Stimulated activated naive B cell treated with anti-CD40 and anti-IgM and Interleukin-4, amounts not matched to agents 10 μg/mL and 1 μg/mL and 100 μg/mL, for 72 hours (primary cell): ENCODE results near the gene KRTAP17-1.
A peak's percentile ranks its signal among the peaks of the same experiment; 100 is the strongest.

Experiments used
- ATAC-seq, 2 donors: fragments of 150-1000 bp; cut with Tn5 transposase; replicated peaks; 2 replicates each; pipeline ENCODE4 v1.10.0; 2021; ENCODE audit warnings: moderate library complexity in 1 of 2
- DNase-seq: peaks from one replicate; pipeline ENCODE4 v3.0.0; 2021
- H3K27ac Mint-ChIP-seq: one replicate; pipeline ENCODE4 v1.8.0; 2022; ENCODE audit warnings: mild to moderate bottlenecking, mixed read lengths
- H3K27me3 Mint-ChIP-seq, 2 donors: one replicate each; pipeline ENCODE4 v1.8.0; 2022; ENCODE audit warnings: mixed read lengths in 2 of 2
- H3K36me3 Mint-ChIP-seq, 2 donors: one replicate each; pipeline ENCODE4 v1.8.0; 2022; ENCODE audit warnings: mixed read lengths in 2 of 2, mild to moderate bottlenecking in 1 of 2
- H3K4me1 Mint-ChIP-seq, 2 donors: one replicate each; pipeline ENCODE4 v1.8.0; 2022; ENCODE audit warnings: mixed read lengths in 2 of 2, mild to moderate bottlenecking in 1 of 2
- H3K4me3 Mint-ChIP-seq, 2 donors: one replicate each; pipeline ENCODE4 v1.8.0; 2022; ENCODE audit warnings: mild to moderate bottlenecking in 2 of 2, mixed read lengths in 2 of 2, moderate library complexity in 1 of 2
- H3K9me3 Mint-ChIP-seq, 2 donors: one replicate each; pipeline ENCODE4 v1.8.0; 2022; ENCODE audit warnings: mixed read lengths in 2 of 2, mild to moderate bottlenecking in 1 of 2

Gene KRTAP17-1

GRCh38 chr17:41326173-41327145, 10.9 kb upstream of the KRTAP17-1 start:
- Mint-ChIP-seq H3K27me3 (peaks cover 0 to 2% of the 10 kb centered on the region in 2 donors), H3K4me1 (peaks cover 0 to 9% of the 10 kb centered on the region in 2 donors), H3K36me3 (no peaks in the 10 kb centered on the region), H3K9me3 (no peaks in the 10 kb centered on the region), H3K4me3 (no peak overlapping the region), H3K27ac (no peak overlapping the region)
- DNase-seq (no peak), ATAC-seq (no peak)

- no peak overlapping the region for H3K27ac Mint-ChIP-seq
- ATAC-seq (no peak), DNase-seq (no peak)
- peaks cover 0 to 9% of the 10 kb centered on the region in 2 donors for H3K4me1 Mint-ChIP-seq
- peaks cover 2 to 3% of the 10 kb centered on the region in 2 donors for H3K9me3 Mint-ChIP-seq
- H3K27me3 Mint-ChIP-seq: no peaks in the 10 kb centered on the region
- no peak overlapping the region for H3K4me3 Mint-ChIP-seq
- H3K36me3 Mint-ChIP-seq: no peaks in the 10 kb centered on the region
Observed at GRCh38 chr17:41325611-41326010, 10.1 kb upstream of the KRTAP17-1 start.

GRCh38 chr17:41325126-41325525, 9.6 kb upstream of the KRTAP17-1 start:
- Mint-ChIP-seq H3K36me3 (peaks cover 0 to 4% of the 10 kb centered on the region in 2 donors), H3K4me3 (no peak overlapping the region), H3K27ac (no peak overlapping the region), H3K9me3 (peaks cover 6% of the 10 kb centered on the region in 2 donors), H3K4me1 (peaks cover 0 to 9% of the 10 kb centered on the region in 2 donors), H3K27me3 (no peaks in the 10 kb centered on the region)
- DNase-seq (no peak), ATAC-seq (no peak)

- H3K27me3 Mint-ChIP-seq: no peaks in the 10 kb centered on the region
- DNase-seq (no peak), ATAC-seq (peak in 1 of 2 donors; percentile 43)
- no peak overlapping the region for H3K27ac Mint-ChIP-seq
- no peak overlapping the region for H3K4me3 Mint-ChIP-seq
- H3K9me3 Mint-ChIP-seq: peaks cover 11 to 13% of the 10 kb centered on the region in 2 donors
- peaks cover 0 to 7% of the 10 kb centered on the region in 2 donors for H3K36me3 Mint-ChIP-seq
- H3K4me1 Mint-ChIP-seq: peaks cover 0 to 9% of the 10 kb centered on the region in 2 donors
Observed at GRCh38 chr17:41324180-41325075, 8.9 kb upstream of the KRTAP17-1 start.

GRCh38 chr17:41322903-41323895, 7.7 kb upstream of the KRTAP17-1 start:
- H3K4me1 Mint-ChIP-seq: peaks cover 0 to 9% of the 10 kb centered on the region in 2 donors
- no peaks in the 10 kb centered on the region for H3K27me3 Mint-ChIP-seq
- peaks cover 13% of the 10 kb centered on the region in 2 donors for H3K9me3 Mint-ChIP-seq
- DNase-seq (no peak), ATAC-seq (no peak)
- peaks cover 0 to 7% of the 10 kb centered on the region in 2 donors for H3K36me3 Mint-ChIP-seq
- H3K27ac Mint-ChIP-seq: no peak overlapping the region
- no peak overlapping the region for H3K4me3 Mint-ChIP-seq

GRCh38 chr17:41322094-41322902, 6.8 kb upstream of the KRTAP17-1 start:
- peaks cover 13% of the 10 kb centered on the region in 2 donors for H3K9me3 Mint-ChIP-seq
- no peak overlapping the region for H3K27ac Mint-ChIP-seq
- ATAC-seq (peak; percentile 72 to 82), DNase-seq (no peak)
- no peak overlapping the region for H3K4me3 Mint-ChIP-seq
- H3K36me3 Mint-ChIP-seq: peaks cover 0 to 7% of the 10 kb centered on the region in 2 donors
- H3K27me3 Mint-ChIP-seq: no peaks in the 10 kb centered on the region
- H3K4me1 Mint-ChIP-seq: peaks cover 0 to 8% of the 10 kb centered on the region in 2 donors

GRCh38 chr17:41318231-41318630, 2.7 kb upstream of the KRTAP17-1 start:
- ATAC-seq (no peak), DNase-seq (no peak)
- Mint-ChIP-seq H3K9me3 (peaks cover 13% of the 10 kb centered on the region in 2 donors), H3K36me3 (peaks cover 0 to 7% of the 10 kb centered on the region in 2 donors), H3K4me3 (no peak overlapping the region), H3K27ac (no peak overlapping the region), H3K4me1 (peaks cover 1 to 5% of the 10 kb centered on the region in 2 donors), H3K27me3 (peaks cover 4 to 5% of the 10 kb centered on the region in 2 donors)

GRCh38 chr17:41315814-41316445, 420 bp upstream of the KRTAP17-1 start:
- no peak overlapping the region for H3K27ac Mint-ChIP-seq
- peaks cover 5 to 6% of the 10 kb centered on the region in 2 donors for H3K4me1 Mint-ChIP-seq
- peaks cover 4 to 5% of the 10 kb centered on the region in 2 donors for H3K27me3 Mint-ChIP-seq
- H3K4me3 Mint-ChIP-seq: no peak overlapping the region
- peaks cover 0 to 7% of the 10 kb centered on the region in 2 donors for H3K36me3 Mint-ChIP-seq
- ATAC-seq: no peak
- no peak for DNase-seq
- H3K9me3 Mint-ChIP-seq: peaks cover 13% of the 10 kb centered on the region in 2 donors

- ATAC-seq (no peak), DNase-seq (no peak)
- H3K4me3 Mint-ChIP-seq: no peak overlapping the region
- H3K27ac Mint-ChIP-seq: no peak overlapping the region
- H3K4me1 Mint-ChIP-seq: peaks cover 35 to 36% of the 10 kb centered on the region in 2 donors
- no peaks in the 10 kb centered on the region for H3K36me3 Mint-ChIP-seq
- peaks cover 1 to 4% of the 10 kb centered on the region in 2 donors for H3K27me3 Mint-ChIP-seq
- H3K9me3 Mint-ChIP-seq: no peaks in the 10 kb centered on the region
Observed at GRCh38 chr17:41311111-41311510, 4.4 kb downstream of the KRTAP17-1 start.

- H3K27ac Mint-ChIP-seq: peak within 1 kb of the TSS; percentile 89
- H3K9me3 Mint-ChIP-seq: no peaks in the 10 kb centered on the region
- ATAC-seq (peak; percentile 75 to 77), DNase-seq (peak; percentile 33)
- no peaks in the 10 kb centered on the region for H3K36me3 Mint-ChIP-seq
- H3K4me3 Mint-ChIP-seq: peak within 1 kb of the TSS; percentile 66 to 73
- peaks cover 34 to 41% of the 10 kb centered on the region in 2 donors for H3K4me1 Mint-ChIP-seq
- no peaks in the 10 kb centered on the region for H3K27me3 Mint-ChIP-seq
Observed at GRCh38 chr17:41308918-41309359, 6.6 kb downstream of the KRTAP17-1 start, which contains the start of gene KRTAP16-1. KRTAP16-1 (minus strand) TSS chr17:41309309; CDS start chr17:41309253, 56 bp downstream.

- Mint-ChIP-seq H3K27me3 (no peaks in the 10 kb centered on the region), H3K4me3 (peak overlapping the region; percentile 66 to 73), H3K4me1 (peaks cover 40 to 45% of the 10 kb centered on the region in 2 donors), H3K27ac (peak overlapping the region; percentile 89), H3K36me3 (no peaks in the 10 kb centered on the region), H3K9me3 (no peaks in the 10 kb centered on the region)
- DNase-seq (peak; percentile 55), ATAC-seq (peak; percentile 80 to 86)
Observed at GRCh38 chr17:41308251-41308917, 7.1 kb downstream of the KRTAP17-1 start.

GRCh38 chr17:41307647-41308046, 7.9 kb downstream of the KRTAP17-1 start:
- H3K27me3 Mint-ChIP-seq: no peaks in the 10 kb centered on the region
- no peak for DNase-seq
- H3K4me3 Mint-ChIP-seq: peak overlapping the region in 1 of 2 donors; percentile 73
- H3K4me1 Mint-ChIP-seq: peaks cover 40 to 45% of the 10 kb centered on the region in 2 donors
- H3K36me3 Mint-ChIP-seq: no peaks in the 10 kb centered on the region
- peak overlapping the region; percentile 89 for H3K27ac Mint-ChIP-seq
- H3K9me3 Mint-ChIP-seq: no peaks in the 10 kb centered on the region
- ATAC-seq: no peak
